HG03558 (cell line): Measurements from ENCODE around the gene SERPINB2.

Source experiments
- ATAC-seq: cut with Tn5 transposase; IDR thresholded peaks from one replicate; pipeline ENCODE4 v1.9.1; 2021; ENCODE audit warnings: moderate number of reproducible peaks; ENCODE audit not compliant: unreplicated experiment; ENCODE audit errors: extremely low read depth

The SERPINB2 gene

GRCh38 chr18:63887424-63887823 is at the start of gene SERPINB2:
Gene SERPINB2, plus strand, starts transcription at chr18:63887705. Its CDS starts 3,740 bp downstream, at chr18:63891445.
- no peak for ATAC-seq

GRCh38 chr18:63843008-63843407 is 44.5 kb upstream of the SERPINB2 start:
- ATAC-seq, result no peak

- no peak for ATAC-seq
These were observed 43.3 kb upstream of the SERPINB2 start for GRCh38 chr18:63844254-63844653.

GRCh38 chr18:63848159-63848558 is 39.3 kb upstream of the SERPINB2 start:
- peak; percentile 60 for ATAC-seq

- ATAC-seq, result no peak
These were observed 37.5 kb upstream of the SERPINB2 start for GRCh38 chr18:63850020-63850419.

- ATAC-seq, result no peak
These were observed 36.9 kb upstream of the SERPINB2 start for GRCh38 chr18:63850636-63851035.

GRCh38 chr18:63858456-63858855 is 29.0 kb upstream of the SERPINB2 start:
- ATAC-seq, result no peak

- ATAC-seq, result no peak
These were observed 27.6 kb upstream of the SERPINB2 start for GRCh38 chr18:63859781-63860475.

- ATAC-seq, result no peak
These were observed 27.0 kb upstream of the SERPINB2 start for GRCh38 chr18:63860531-63860930.

- ATAC-seq, result no peak
These were observed 20.0 kb upstream of the SERPINB2 start for GRCh38 chr18:63867368-63868125.

- ATAC-seq, result no peak
These were observed 19.0 kb upstream of the SERPINB2 start for GRCh38 chr18:63868546-63868945.

- no peak for ATAC-seq
These were observed 18.1 kb upstream of the SERPINB2 start for GRCh38 chr18:63869374-63869773.

- no peak for ATAC-seq
These were observed 17.7 kb upstream of the SERPINB2 start for GRCh38 chr18:63869851-63870250.

- no peak for ATAC-seq
These were observed 15.7 kb upstream of the SERPINB2 start for GRCh38 chr18:63871836-63872235.

GRCh38 chr18:63872586-63872985 is 14.9 kb upstream of the SERPINB2 start:
- ATAC-seq, result no peak

GRCh38 chr18:63878343-63878742 is 9.2 kb upstream of the SERPINB2 start:
- ATAC-seq, result no peak

- no peak for ATAC-seq
These were observed 8.6 kb upstream of the SERPINB2 start for GRCh38 chr18:63878925-63879324.

GRCh38 chr18:63879709-63880108 is 7.8 kb upstream of the SERPINB2 start:
- ATAC-seq, result no peak

GRCh38 chr18:63881851-63882250 is 5.7 kb upstream of the SERPINB2 start:
- no peak for ATAC-seq

- ATAC-seq, result no peak
These were observed 5.0 kb upstream of the SERPINB2 start for GRCh38 chr18:63882333-63883141.

- no peak for ATAC-seq
These were observed 3.9 kb upstream of the SERPINB2 start for GRCh38 chr18:63883617-63884016.
